ENCODE results near the gene EDNRA. TPM values are rescaled to one million over a fixed set of nuclear protein-coding genes. Genes with fewer than 3 reads are reported as not detected.

Gene EDNRA
- total and polyA plus RNA-seq, 4 donors: 3.7 to 99.7 (median 11.1) TPM

DNA sequence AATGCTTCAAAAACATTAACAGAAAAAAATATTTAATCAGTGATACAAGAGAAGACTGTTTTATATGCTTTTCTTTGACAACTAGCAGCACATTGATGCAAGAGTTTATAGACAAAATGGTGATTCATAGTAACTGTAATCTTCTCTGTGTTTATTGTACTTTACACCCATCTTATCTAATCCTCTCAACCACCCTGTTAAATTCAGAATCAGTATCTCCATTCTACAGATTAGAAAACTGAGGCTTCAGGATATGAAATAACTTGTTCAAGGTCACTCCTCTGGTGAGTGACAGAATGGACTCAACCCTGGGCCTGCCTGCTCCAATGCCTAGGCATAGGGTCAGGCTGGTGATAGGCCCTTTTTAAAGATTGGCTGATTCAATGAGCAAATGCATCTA, 110.2 kb downstream of the EDNRA start:
- no peaks in the 10 kb centered on the region for H3K27me3 ChIP-seq (ENCODE audit: control insufficient read depth in 3 of 3, insufficient read depth in 3 of 3, low read length in 2 of 3)
- no peak overlapping the region for H3K4me3 ChIP-seq
- H3K27ac ChIP-seq (ENCODE audit: low read depth in 1 of 2, low read length in 1 of 2): no peak overlapping the region
- H3K9ac ChIP-seq (ENCODE audit: insufficient read depth in 1 of 2, low read length in 2 of 2): no peak overlapping the region
- DNase-seq (no peak), ATAC-seq (ENCODE audit: insufficient read depth, low FRiP score) (no peak)
- no peaks in the 10 kb centered on the region for H3K9me3 ChIP-seq (ENCODE audit: control insufficient read depth in 4 of 4, insufficient read depth in 3 of 4, low read length in 3 of 4)
- TF ChIP-seq, protein P1, sequence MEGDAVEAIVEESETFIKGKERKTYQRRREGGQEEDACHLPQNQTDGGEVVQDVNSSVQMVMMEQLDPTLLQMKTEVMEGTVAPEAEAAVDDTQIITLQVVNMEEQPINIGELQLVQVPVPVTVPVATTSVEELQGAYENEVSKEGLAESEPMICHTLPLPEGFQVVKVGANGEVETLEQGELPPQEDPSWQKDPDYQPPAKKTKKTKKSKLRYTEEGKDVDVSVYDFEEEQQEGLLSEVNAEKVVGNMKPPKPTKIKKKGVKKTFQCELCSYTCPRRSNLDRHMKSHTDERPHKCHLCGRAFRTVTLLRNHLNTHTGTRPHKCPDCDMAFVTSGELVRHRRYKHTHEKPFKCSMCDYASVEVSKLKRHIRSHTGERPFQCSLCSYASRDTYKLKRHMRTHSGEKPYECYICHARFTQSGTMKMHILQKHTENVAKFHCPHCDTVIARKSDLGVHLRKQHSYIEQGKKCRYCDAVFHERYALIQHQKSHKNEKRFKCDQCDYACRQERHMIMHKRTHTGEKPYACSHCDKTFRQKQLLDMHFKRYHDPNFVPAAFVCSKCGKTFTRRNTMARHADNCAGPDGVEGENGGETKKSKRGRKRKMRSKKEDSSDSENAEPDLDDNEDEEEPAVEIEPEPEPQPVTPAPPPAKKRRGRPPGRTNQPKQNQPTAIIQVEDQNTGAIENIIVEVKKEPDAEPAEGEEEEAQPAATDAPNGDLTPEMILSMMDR (IDR thresholded peaks at IDR 0.05; ENCODE audit: control extremely low read depth, extremely low read depth): no peak
- peaks cover 0 to 19% (median 4%) of the 10 kb centered on the region in 5 donors for H3K4me1 ChIP-seq (ENCODE audit: control insufficient read depth in 5 of 5, insufficient read depth in 5 of 5, low read length in 5 of 5)
- no peaks in the 10 kb centered on the region for H3K36me3 ChIP-seq (ENCODE audit: control insufficient read depth in 4 of 4, insufficient read depth in 4 of 4, low read length in 4 of 4)

DNA sequence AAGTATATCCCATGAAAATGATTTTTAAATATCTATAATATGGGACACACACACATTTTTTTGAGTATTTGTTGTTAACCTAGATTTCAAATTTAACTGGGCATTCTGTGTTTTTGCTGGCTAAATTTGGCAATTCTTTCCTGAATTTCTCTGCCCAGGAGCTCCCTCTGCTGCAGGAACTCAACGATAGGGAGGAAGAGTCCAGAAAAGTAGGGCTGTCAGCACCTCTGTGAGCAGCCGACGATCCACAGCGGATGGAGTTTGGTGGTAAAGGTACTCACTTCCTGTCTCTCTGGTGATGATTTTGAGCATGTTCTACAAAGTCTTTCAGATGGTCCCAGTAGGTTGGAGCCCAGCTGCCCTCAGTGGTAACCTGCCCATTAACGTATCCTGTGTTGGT, 113.2 kb downstream of the EDNRA start:
- H3K9me3 ChIP-seq (ENCODE audit: control insufficient read depth in 4 of 4, insufficient read depth in 3 of 4, low read length in 3 of 4): no peaks in the 10 kb centered on the region
- TF ChIP-seq, protein P1 (IDR thresholded peaks at IDR 0.05; ENCODE audit: control extremely low read depth, extremely low read depth): no peak
- H3K4me3 ChIP-seq: no peak overlapping the region
- H3K9ac ChIP-seq (ENCODE audit: insufficient read depth in 1 of 2, low read length in 2 of 2): no peak overlapping the region
- no peaks in the 10 kb centered on the region for H3K27me3 ChIP-seq (ENCODE audit: control insufficient read depth in 3 of 3, insufficient read depth in 3 of 3, low read length in 2 of 3)
- peaks cover 0 to 9% (median 0%) of the 10 kb centered on the region in 5 donors for H3K4me1 ChIP-seq (ENCODE audit: control insufficient read depth in 5 of 5, insufficient read depth in 5 of 5, low read length in 5 of 5)
- DNase-seq: no peak
- no peaks in the 10 kb centered on the region for H3K36me3 ChIP-seq (ENCODE audit: control insufficient read depth in 4 of 4, insufficient read depth in 4 of 4, low read length in 4 of 4)
- ATAC-seq (ENCODE audit: insufficient read depth, low FRiP score): no peak
- WGBS, 2 donors: 63 to 66% methylated on average over 5 of the region's 5 CpGs
- H3K27ac ChIP-seq (ENCODE audit: low read depth in 1 of 2, low read length in 1 of 2): no peak overlapping the region

Other genes with a start within 250 kb of the EDNRA start
- 10 to 100 TPM; 31.2 to 33.7 TPM for gene TMEM184C, start 136.3 kb downstream of the EDNRA start, total RNA-seq
- 10 to 100 TPM in 1 of 2 donors, 1 to 10 TPM in 1; 4.3 to 16.3 TPM for gene TMEM184C, start 136.3 kb downstream of the EDNRA start, polyA plus RNA-seq
- gene PRMT9, start 203.1 kb downstream of the EDNRA start, total RNA-seq: 10 to 100 TPM in 1 of 2 donors, 1 to 10 TPM in 1; 8.0 to 23.9 TPM
- 1 to 10 TPM; 4.1 to 5.3 TPM for gene PRMT9, start 203.1 kb downstream of the EDNRA start, polyA plus RNA-seq

All from lung (tissue), 12 donors.